Pancreas (tissue), 10 donors: ENCODE results near the gene CFAP251. TPM values are rescaled to one million over a fixed set of nuclear protein-coding genes. Genes with fewer than 3 reads are reported as not detected.
"Not testable (repeated sequence)": the region's sequence is repeated elsewhere in the genome, so short reads cannot be mapped to it uniquely, and the experiment has no call there.

Source experiments
- ATAC-seq, 4 donors: fragments of 200-7000 bp; cut with Tn5 transposase; one replicate each; pipeline versions ENCODE4 v1.8.0 to v1.9.1; 2020; ENCODE audit warnings: mild to moderate bottlenecking in 4 of 4, moderate library complexity in 4 of 4
- DNase-seq, 6 donors: peaks; one replicate each; pipeline ENCODE4 v3.0.0-alpha.2; 2020
- FAIRE-seq: peaks from 2 replicates; lab custom pipeline; 2012; peaks lifted over from hg19 to GRCh38; lab: Jason Lieb, UNC
- H3K27ac ChIP-seq, 4 donors: fragments of 200-600 bp; sonication (generic); 1 replicate in 3 of 4; 2 replicates in 1 of 4; pipeline versions ENCODE4 v1.5.0 to v1.8.0; 2020
- H3K27me3 ChIP-seq, 4 donors: fragments of 200-600 bp; one replicate each; pipeline ENCODE4 v1.8.0; 2021
- H3K36me3 ChIP-seq, 3 donors: fragments of 200-600 bp; sonication (generic) in 1 of 3; one replicate each; pipeline versions ENCODE4 v1.5.0 to v1.8.0; 2020 to 2021
- H3K4me1 ChIP-seq, 3 donors: fragments of 200-600 bp; one replicate each; pipeline ENCODE4 v1.8.0; 2021
- H3K4me3 ChIP-seq, 4 donors: fragments of 200-600 bp; sonication (generic) in 2 of 4; one replicate each; pipeline versions ENCODE4 v1.5.0 to v1.8.0; 2020 to 2021
- H3K9me3 ChIP-seq, 4 donors: fragments of 200-600 bp; one replicate each; pipeline ENCODE4 v1.8.0; 2021
- WGBS, 2 donors: extraction: QIAGEN DNeasy Blood & Tissue Kit; methylation state at CpG; one replicate each; pipeline ENCODE4 v1.1.7; 2013; 5-methylcytosine and 5-hydroxymethylcytosine counted together
- intact Hi-C, 3 donors: fragments of 100-400 bp; cut with DNase I; formaldehyde crosslinking; loops; one replicate each; pipeline versions ENCODE4 v1.11.1 to v1.14.2; 2022
- polyA plus RNA-seq, 2 donors: library from polyadenylated mRNA; stranded (reverse); fragments of 200-250 nt; gene quantifications; one replicate each; pipeline ENCODE4 v1.2.3, GENCODE V29; 2013
- total RNA-seq, 6 donors: library from RNA; stranded (reverse); fragmentation: NEBNext Ultra II Directional in 4 of 6; extraction: Animal tissue kit (Norgen Biotek cat#: 25700) in 4 of 6; gene quantifications; one replicate each; pipeline versions ENCODE4 v1.2.1 to v1.2.4, GENCODE V29; 2021 to 2023
- TF ChIP-seq, protein P1 (sequence below), 4 donors: fragments of 200-600 bp; sonication (generic) in 3 of 4; IDR thresholded peaks; one replicate each; pipeline versions ENCODE4 v1.5.0 to v1.8.0; 2021; ENCODE audit warnings: antibody characterized with exemption in 4 of 4
- donor health status: healthy with polysubstance abuse.
- donor health status: DM: no; HTN: no; CAD: no; lungs with moderate emphysema.
- donor health status: DM: no; HTN: no; CAD: no.
- donor health status: control.
- donor health status: control.
- donor health status: Bipolar disorder and iron deficiency.
- donor health status: DM: yes; HTN: yes; CAD: no.
- donor health status: DM: no; HTN: no; CAD: no.
- donor health status: DM: no; HTN: no; CAD: no.
- donor health status: DM: yes; HTN: yes; CAD: no.

CFAP251 gene, protein sequence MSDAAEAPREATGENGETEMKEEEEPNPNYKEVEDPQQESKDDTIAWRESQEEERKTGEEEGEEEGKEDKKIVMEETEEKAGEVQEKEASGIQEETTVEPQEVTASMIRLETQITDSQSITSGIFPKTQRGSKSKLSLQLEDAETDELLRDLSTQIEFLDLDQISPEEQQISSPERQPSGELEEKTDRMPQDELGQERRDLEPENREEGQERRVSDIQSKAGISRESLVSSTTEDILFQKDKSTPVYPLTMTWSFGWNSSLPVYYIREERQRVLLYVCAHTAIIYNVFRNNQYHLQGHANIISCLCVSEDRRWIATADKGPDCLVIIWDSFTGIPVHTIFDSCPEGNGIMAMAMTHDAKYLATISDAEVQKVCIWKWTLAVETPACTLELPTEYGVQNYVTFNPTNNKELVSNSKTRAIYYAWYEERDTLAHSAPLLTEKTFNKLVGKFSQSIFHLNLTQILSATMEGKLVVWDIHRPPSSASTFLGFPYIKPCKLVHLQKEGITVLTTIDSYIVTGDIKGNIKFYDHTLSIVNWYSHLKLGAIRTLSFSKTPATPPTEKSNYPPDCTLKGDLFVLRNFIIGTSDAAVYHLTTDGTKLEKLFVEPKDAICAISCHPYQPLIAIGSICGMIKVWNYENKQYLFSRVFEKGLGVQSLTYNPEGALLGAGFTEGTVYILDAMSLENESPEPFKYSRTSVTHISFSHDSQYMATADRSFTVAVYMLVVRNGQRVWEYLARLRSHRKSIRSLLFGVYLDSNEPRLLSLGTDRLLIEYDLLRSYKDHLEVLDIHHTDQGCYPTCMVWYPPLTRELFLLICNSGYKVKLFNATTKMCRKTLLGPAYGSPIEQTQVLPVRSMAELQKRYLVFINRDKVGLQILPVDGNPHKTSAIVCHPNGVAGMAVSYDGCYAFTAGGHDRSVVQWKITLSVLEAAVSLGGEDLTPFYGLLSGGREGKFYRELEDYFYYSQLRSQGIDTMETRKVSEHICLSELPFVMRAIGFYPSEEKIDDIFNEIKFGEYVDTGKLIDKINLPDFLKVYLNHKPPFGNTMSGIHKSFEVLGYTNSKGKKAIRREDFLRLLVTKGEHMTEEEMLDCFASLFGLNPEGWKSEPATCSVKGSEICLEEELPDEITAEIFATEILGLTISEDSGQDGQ
- total RNA-seq (1 to 10 TPM; 1.7 to 4.6 (median 2.9) TPM), polyA plus RNA-seq (1 to 10 TPM; 5.8 to 5.9 TPM)

DNA sequence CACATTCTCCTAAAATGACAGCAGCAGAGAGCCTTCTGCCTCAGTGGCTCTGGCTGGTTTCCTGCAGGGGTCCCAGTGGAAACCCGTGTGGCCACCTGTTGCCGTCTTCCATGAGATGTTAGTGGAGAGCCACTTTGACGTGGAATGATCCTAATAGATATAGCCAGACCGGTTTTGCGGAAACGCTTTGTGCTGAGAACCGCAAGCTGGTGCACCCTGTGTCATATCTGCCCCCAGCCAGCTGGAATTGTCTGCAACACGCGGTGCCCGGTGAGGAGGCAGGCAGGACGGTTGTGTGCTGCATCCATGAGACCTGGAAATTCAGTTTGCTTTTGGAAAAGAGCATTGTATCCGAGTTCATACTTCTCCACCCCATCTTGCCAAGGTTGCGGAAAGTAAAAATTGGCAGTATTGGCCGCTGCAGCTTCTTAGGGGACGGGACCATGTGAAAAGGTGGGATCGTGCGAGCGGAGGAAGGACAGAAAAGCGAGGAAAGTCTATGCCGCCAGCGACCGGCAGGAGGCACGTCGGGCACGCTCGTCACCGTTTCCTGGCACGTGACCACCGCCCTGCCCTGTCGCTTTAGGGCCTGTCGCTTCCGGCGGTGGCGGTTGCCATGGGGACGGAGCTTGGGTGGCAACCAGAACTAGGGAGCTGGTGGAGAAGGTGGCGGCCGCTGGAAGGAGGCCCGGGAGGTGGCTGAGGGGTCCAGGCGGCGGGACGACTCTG lies at the start of gene CFAP251:
Gene CFAP251 (plus strand): TSS at position 643 of the 729 bp plus-strand sequence. CDS start 2,714 bp downstream, outside the sequence.
- Histone ChIP-seq H3K27ac (peak within 1 kb of the TSS; percentile 58 to 78 (median 72)), H3K4me3 (peak within 1 kb of the TSS; percentile 33 to 62 (median 42)), H3K36me3 (peaks cover 0 to 18% (median 0%) of the 10 kb centered on the region in 3 donors), H3K4me1 (peaks cover 0 to 9% (median 6%) of the 10 kb centered on the region in 3 donors), H3K9me3 (no peaks in the 10 kb centered on the region), H3K27me3 (no peaks in the 10 kb centered on the region)
- 5 to 7% methylated on average over 39 to 41 of the region's 41 CpGs for whole genome bisulfite sequencing, 2 donors
- intact Hi-C loops: loop anchor here in 1 of 3 donors (10.0 kb wide), 1 partner anchor 277 kb away; no protein-coding TSS in a partner anchor
- TF ChIP-seq, protein P1, sequence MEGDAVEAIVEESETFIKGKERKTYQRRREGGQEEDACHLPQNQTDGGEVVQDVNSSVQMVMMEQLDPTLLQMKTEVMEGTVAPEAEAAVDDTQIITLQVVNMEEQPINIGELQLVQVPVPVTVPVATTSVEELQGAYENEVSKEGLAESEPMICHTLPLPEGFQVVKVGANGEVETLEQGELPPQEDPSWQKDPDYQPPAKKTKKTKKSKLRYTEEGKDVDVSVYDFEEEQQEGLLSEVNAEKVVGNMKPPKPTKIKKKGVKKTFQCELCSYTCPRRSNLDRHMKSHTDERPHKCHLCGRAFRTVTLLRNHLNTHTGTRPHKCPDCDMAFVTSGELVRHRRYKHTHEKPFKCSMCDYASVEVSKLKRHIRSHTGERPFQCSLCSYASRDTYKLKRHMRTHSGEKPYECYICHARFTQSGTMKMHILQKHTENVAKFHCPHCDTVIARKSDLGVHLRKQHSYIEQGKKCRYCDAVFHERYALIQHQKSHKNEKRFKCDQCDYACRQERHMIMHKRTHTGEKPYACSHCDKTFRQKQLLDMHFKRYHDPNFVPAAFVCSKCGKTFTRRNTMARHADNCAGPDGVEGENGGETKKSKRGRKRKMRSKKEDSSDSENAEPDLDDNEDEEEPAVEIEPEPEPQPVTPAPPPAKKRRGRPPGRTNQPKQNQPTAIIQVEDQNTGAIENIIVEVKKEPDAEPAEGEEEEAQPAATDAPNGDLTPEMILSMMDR (IDR thresholded peaks at IDR 0.05): peak; percentile 29 to 72 (median 64)
- ATAC-seq: peak; percentile 98 to 100 (median 99)
- DNase-seq: peak; percentile 96 to 100 (median 99)
- FAIRE-seq: no peak

DNA sequence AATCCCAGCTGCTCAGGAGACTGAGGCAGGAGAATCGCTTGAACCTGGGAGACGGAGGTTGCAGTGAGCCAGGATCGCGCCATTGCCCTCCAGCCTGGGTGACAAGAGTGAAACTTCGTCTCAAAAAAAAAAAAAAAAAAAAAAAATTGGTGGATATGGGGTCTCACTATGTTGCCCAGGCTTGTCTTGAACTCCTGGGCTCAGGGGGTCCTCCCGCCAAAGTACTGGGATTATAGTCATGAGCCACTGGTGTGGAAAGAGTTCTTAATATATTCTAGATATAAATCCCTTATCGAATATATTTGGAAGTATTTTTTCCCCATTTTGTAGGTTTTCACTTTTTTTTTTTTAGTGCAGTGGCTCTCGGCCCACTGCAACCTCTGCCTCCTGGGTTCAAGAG lies 49.2 kb upstream of the CFAP251 start:
- H3K9me3 ChIP-seq, intact Hi-C loops, H3K27ac ChIP-seq, DNase-seq, H3K36me3 ChIP-seq, ATAC-seq, FAIRE-seq, H3K27me3 ChIP-seq, H3K4me1 ChIP-seq, H3K4me3 ChIP-seq: not testable (repeated sequence)
- 89 to 97% methylated on average over 8 of the region's 8 CpGs for WGBS, 2 donors

DNA sequence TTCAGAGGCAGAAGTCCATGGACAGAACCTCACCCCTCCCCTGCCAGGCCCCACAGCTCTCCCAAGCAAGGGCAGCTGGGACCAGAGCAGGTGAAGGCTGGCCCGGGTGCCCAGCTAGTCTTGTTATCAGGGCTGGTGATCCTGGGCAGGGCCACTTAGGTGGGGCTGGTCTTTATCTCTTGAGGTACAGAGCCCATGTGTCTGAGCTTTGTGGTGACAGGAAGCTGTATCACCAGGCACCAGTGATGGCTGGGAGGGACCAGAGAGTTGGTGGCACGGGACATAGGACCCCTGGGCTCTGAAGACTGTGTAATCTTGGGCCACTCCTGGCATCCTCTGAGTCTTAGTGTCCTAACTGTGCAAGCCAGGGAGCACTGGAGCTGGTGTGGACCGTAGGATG lies 46.9 kb upstream of the CFAP251 start:
- intact Hi-C loops: no loop called here
- ATAC-seq (no peak), FAIRE-seq (no peak)

DNA sequence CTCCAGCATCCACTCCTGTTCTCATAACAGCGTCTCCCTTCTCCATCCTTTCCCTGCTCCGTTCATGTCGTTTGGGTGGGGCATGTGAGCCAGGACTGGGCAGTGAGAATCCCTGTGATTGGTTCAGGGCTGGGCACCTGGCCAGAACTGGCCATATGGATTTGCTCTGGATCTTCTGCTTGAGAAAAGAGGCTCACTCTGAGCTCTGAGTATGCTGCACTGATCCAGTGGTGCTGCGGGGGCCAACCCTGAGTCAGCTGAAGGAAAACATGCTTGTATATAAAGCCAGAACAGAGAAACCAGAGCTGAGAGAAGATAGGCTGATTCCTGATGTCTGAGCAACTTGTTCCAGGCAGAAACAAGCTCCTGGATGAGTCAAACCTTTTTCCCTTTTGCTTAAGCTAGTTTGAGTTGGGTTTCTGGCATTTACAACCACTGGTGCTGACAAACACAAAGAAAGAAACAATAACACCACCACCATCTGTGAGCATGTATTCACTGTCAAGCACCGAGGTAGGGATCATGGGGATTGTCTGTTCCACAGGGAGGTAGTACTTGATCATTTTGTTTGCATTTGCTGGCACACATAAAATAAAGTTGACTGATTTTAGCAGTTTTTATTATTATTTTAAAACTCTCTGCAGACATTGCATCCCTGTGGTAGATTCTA lies 45.7 kb upstream of the CFAP251 start:
- DNase-seq (no peak), FAIRE-seq (no peak), ATAC-seq (peak in 3 of 4 donors; percentile 24 to 79 (median 38))
- H3K27ac ChIP-seq: peak overlapping the region in 1 of 4 donors; percentile 27
- H3K4me3 ChIP-seq: no peak overlapping the region
- no peaks in the 10 kb centered on the region for H3K36me3 ChIP-seq
- H3K4me1 ChIP-seq: no peaks in the 10 kb centered on the region
- H3K9me3 ChIP-seq: no peaks in the 10 kb centered on the region
- no peaks in the 10 kb centered on the region for H3K27me3 ChIP-seq
- WGBS, 2 donors: 64 to 76% methylated on average over 5 of the region's 5 CpGs
- TF ChIP-seq, protein P1 (IDR thresholded peaks at IDR 0.05): no peak
- intact Hi-C loops: no loop called here

More for the DNA sequence above, 46.9 kb upstream of the CFAP251 start:
- Histone ChIP-seq H3K4me3 (no peak overlapping the region), H3K27me3 (no peaks in the 10 kb centered on the region), H3K4me1 (no peaks in the 10 kb centered on the region), H3K27ac (no peak overlapping the region), H3K9me3 (no peaks in the 10 kb centered on the region), H3K36me3 (no peaks in the 10 kb centered on the region)
- DNase-seq: no peak
- WGBS, 2 donors: 60 to 70% methylated on average over 3 of the region's 3 CpGs
- TF ChIP-seq, protein P1 (IDR thresholded peaks at IDR 0.05): no peak
